Kidney (tissue), 14 donors: ENCODE measurements around the gene SOD1. TPM values are rescaled to one million over a fixed set of nuclear protein-coding genes. Genes with fewer than 3 reads are reported as not detected.

ENCODE experiments used
- DNase-seq, 5 donors: peaks; one replicate each; pipeline ENCODE4 v3.0.0-alpha.2; 2013 to 2020
- FAIRE-seq: peaks from 2 replicates; lab custom pipeline; 2012; peaks lifted over from hg19 to GRCh38; lab: Jason Lieb, UNC
- H3K27ac ChIP-seq, 2 donors: one replicate each; pipeline ENCODE4 v1.7.0; 2013; ENCODE audit warnings: low read depth in 2 of 2, low read length in 2 of 2, inconsistent platforms in 1 of 2
- H3K27me3 ChIP-seq: one replicate; pipeline ENCODE4 v1.7.1; 2013; ENCODE audit warnings: low read length, inconsistent platforms; ENCODE audit not compliant: control insufficient read depth, insufficient read depth
- H3K36me3 ChIP-seq, 3 donors: one replicate each; pipeline versions ENCODE4 v1.7.0 to v1.7.1; 2013; ENCODE audit warnings: low read length in 3 of 3, control low read depth in 1 of 3, inconsistent platforms in 1 of 3; ENCODE audit not compliant: insufficient read depth in 3 of 3, control insufficient read depth in 2 of 3
- H3K4me1 ChIP-seq, 3 donors: one replicate each; pipeline versions ENCODE4 v1.7.0 to v1.7.1; 2013; ENCODE audit warnings: low read length in 3 of 3, inconsistent platforms in 1 of 3, low read depth in 1 of 3; ENCODE audit not compliant: control insufficient read depth in 2 of 3, insufficient read depth in 2 of 3
- H3K4me3 ChIP-seq, 3 donors: one replicate each; pipeline versions ENCODE4 v1.7.0 to v1.8.1; 2013; ENCODE audit warnings: low read length in 3 of 3, control low read depth in 1 of 3, inconsistent platforms in 1 of 3
- H3K9ac ChIP-seq, 3 donors: one replicate each; pipeline versions ENCODE4 v1.7.0 to v1.7.1; 2013; ENCODE audit warnings: low read length in 3 of 3, control low read depth in 1 of 3, inconsistent platforms in 1 of 3
- H3K9me3 ChIP-seq, 3 donors: one replicate each; pipeline versions ENCODE4 v1.7.0 to v1.7.1; 2013; ENCODE audit warnings: low read length in 3 of 3, control low read depth in 1 of 3, inconsistent platforms in 1 of 3; ENCODE audit not compliant: control insufficient read depth in 2 of 3, insufficient read depth in 1 of 3
- intact Hi-C: fragments of 100-400 bp; cut with DNase I; formaldehyde crosslinking; loops from one replicate; pipeline ENCODE4 v1.11.1; 2022
- polyA plus RNA-seq: library from polyadenylated mRNA; stranded (reverse); fragments of 350-450 nt; fragmentation: Illumina TruSeq; extraction: RNeasy Lipid Tissue Mini Kit (QIAGEN cat#74804); gene quantifications from one replicate; pipeline ENCODE4 v1.2.3, GENCODE V29; 2014; ENCODE audit warnings: low read depth, low replicate concordance; ENCODE audit not compliant: insufficient read depth
- total RNA-seq: library from RNA; stranded (reverse); fragmentation: NEBNext Ultra II Directional; extraction: Animal tissue kit (Norgen Biotek cat#: 25700); gene quantifications from one replicate; pipeline ENCODE4 v1.2.1, GENCODE V29; 2021
- TF ChIP-seq, protein P1 (sequence below): IDR thresholded peaks from 3 replicates; pipeline ENCODE4 v1.5.1; 2012; ENCODE audit warnings: mild to moderate bottlenecking, moderate library complexity, borderline replicate concordance; ENCODE audit not compliant: insufficient read depth; ENCODE audit errors: extremely low read depth
- donor health status: control.
- donor health status: control.
- donor health status: control.
- donor health status: control.
- donor health status: control.
- donor health status: DM: yes; HTN: yes; CAD: no.
- donor health status: Normal renal cell carcinoma (clear cell type).

SOD1 gene
- total and polyA plus RNA-seq, 2 donors from 2014 or later = 243 to 910 TPM

DNA sequence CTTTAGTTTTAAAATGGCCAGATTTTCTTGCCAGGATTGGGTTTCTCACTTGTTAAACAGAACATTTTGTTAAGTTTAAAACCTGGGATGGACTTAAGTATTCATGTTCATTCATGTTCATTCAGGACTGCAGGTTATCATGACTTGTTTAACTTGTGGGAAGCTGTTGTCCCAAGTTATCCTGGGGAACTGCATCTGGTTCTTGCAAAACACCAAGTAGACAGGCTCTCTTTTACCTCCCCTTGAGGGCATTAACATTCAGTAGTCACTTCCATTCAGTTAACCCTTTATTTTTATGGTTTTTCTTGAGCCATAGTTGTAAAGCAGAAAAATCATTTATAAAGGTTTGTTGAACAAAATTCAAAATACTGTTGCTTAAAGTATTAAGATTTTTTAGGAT, 8.1 kb downstream of the SOD1 start:
- Histone ChIP-seq H3K9me3 (no peaks in the 10 kb centered on the region), H3K4me1 (no peaks in the 10 kb centered on the region), H3K27me3 (no peaks in the 10 kb centered on the region), H3K36me3 (peaks cover 8 to 39% (median 26%) of the 10 kb centered on the region in 3 donors), H3K4me3 (no peak overlapping the region), H3K27ac (no peak overlapping the region), H3K9ac (no peak overlapping the region)
- no peak for DNase-seq
- intact Hi-C loops = no loop called here
- TF ChIP-seq, protein P1, sequence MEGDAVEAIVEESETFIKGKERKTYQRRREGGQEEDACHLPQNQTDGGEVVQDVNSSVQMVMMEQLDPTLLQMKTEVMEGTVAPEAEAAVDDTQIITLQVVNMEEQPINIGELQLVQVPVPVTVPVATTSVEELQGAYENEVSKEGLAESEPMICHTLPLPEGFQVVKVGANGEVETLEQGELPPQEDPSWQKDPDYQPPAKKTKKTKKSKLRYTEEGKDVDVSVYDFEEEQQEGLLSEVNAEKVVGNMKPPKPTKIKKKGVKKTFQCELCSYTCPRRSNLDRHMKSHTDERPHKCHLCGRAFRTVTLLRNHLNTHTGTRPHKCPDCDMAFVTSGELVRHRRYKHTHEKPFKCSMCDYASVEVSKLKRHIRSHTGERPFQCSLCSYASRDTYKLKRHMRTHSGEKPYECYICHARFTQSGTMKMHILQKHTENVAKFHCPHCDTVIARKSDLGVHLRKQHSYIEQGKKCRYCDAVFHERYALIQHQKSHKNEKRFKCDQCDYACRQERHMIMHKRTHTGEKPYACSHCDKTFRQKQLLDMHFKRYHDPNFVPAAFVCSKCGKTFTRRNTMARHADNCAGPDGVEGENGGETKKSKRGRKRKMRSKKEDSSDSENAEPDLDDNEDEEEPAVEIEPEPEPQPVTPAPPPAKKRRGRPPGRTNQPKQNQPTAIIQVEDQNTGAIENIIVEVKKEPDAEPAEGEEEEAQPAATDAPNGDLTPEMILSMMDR = no peak
- no peak for FAIRE-seq

DNA sequence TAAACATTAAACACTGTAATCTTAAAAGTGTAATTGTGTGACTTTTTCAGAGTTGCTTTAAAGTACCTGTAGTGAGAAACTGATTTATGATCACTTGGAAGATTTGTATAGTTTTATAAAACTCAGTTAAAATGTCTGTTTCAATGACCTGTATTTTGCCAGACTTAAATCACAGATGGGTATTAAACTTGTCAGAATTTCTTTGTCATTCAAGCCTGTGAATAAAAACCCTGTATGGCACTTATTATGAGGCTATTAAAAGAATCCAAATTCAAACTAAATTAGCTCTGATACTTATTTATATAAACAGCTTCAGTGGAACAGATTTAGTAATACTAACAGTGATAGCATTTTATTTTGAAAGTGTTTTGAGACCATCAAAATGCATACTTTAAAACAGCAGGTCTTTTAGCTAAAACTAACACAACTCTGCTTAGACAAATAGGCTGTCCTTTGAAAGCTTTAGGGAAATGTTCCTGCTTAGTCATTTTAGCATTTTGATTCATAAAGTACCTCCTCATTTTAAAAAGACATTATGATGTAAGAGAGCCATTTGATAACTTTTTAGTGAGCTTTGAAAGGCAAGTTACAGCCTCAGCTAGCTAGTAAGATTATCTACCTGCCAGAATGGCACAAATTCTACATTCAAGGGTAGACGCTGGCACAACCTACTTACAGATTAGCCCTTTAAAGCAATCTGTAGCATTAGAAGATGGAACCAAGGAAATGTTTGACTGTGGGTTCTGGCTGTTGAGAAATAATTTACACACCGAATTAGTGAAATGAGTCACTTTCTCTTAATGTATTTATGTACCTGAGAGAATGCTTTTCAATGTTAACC, 9.4 kb downstream of the SOD1 start:
- intact Hi-C loops = no loop called here
- Histone ChIP-seq H3K4me1 (no peaks in the 10 kb centered on the region), H3K9ac (no peak overlapping the region), H3K4me3 (no peak overlapping the region), H3K27ac (no peak overlapping the region), H3K9me3 (no peaks in the 10 kb centered on the region), H3K27me3 (no peaks in the 10 kb centered on the region), H3K36me3 (peaks cover 8 to 34% (median 25%) of the 10 kb centered on the region in 3 donors)
- FAIRE-seq = no peak
- no peak for DNase-seq
- TF ChIP-seq, protein P1 = no peak

DNA sequence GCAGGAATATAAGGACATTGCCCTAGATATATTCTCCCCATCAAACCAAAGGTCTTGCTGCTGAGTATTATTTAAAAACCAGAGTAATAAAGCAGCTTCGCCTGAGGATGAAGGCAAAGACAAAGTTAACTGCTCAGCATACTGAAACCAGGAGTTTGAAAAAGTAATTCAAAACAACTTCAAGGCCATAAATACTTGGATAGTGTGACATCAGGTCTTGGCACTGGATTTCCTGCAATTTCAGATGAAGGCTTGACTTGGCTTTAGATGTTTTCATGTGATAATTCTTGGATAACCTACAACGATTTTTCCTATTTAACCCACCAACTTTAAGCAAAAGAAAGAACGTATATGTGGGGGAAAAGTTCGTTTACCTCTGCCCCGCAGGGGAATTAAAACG, 10.6 kb downstream of the SOD1 start:
- H3K9me3 ChIP-seq = no peaks in the 10 kb centered on the region
- FAIRE-seq = no peak
- no peak overlapping the region for H3K27ac ChIP-seq
- DNase-seq = peak in 2 of 5 donors; percentile 30 to 32
- no peaks in the 10 kb centered on the region for H3K4me1 ChIP-seq
- no peak overlapping the region for H3K4me3 ChIP-seq
- H3K27me3 ChIP-seq = no peaks in the 10 kb centered on the region
- TF ChIP-seq, protein P1 = no peak
- H3K36me3 ChIP-seq = peaks cover 8 to 29% (median 23%) of the 10 kb centered on the region in 3 donors
- intact Hi-C loops = no loop called here
- no peak overlapping the region for H3K9ac ChIP-seq
